GM12872 (cell line): ENCODE measurements around the gene LHX4.

Source experiments
- TF ChIP-seq, protein P1 (sequence below): IDR thresholded peaks from 3 replicates; pipeline ENCODE4 v1.5.1; 2011; ENCODE audit warnings: low read depth, mild to moderate bottlenecking, low read length, moderate library complexity; ENCODE audit not compliant: insufficient read depth

The LHX4 gene

DNA sequence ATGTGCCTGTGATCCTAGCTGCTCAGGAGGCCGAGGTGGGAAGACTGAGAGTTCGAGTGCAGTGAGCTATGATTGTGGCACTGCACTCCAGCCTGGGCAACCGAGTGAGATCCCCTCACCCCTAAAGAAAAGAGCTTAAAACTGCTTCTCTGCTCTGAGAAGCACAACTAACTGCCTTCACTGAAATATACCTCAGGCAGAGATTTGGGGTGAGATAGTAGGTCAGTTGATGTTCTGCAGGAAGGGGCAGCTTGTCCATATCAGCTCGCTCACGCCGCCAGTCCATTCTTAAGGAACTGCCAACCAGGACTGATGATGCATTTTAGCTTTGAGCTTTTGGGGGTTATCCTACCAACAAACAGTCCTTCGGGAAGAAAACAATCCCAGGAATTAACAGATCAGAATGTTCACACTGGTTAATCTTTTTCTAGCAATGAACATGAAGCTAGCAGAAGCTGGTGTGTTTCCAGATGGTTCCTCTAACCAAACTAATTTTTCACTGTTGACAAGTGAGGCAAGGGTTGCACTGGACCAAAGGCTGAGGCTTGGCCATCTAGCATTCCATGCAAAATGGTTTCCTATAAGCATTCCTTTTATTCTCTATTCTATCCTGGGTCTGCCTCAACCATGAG, 31.6 kb downstream of the LHX4 start:
- TF ChIP-seq, protein P1, sequence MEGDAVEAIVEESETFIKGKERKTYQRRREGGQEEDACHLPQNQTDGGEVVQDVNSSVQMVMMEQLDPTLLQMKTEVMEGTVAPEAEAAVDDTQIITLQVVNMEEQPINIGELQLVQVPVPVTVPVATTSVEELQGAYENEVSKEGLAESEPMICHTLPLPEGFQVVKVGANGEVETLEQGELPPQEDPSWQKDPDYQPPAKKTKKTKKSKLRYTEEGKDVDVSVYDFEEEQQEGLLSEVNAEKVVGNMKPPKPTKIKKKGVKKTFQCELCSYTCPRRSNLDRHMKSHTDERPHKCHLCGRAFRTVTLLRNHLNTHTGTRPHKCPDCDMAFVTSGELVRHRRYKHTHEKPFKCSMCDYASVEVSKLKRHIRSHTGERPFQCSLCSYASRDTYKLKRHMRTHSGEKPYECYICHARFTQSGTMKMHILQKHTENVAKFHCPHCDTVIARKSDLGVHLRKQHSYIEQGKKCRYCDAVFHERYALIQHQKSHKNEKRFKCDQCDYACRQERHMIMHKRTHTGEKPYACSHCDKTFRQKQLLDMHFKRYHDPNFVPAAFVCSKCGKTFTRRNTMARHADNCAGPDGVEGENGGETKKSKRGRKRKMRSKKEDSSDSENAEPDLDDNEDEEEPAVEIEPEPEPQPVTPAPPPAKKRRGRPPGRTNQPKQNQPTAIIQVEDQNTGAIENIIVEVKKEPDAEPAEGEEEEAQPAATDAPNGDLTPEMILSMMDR: no peak

DNA sequence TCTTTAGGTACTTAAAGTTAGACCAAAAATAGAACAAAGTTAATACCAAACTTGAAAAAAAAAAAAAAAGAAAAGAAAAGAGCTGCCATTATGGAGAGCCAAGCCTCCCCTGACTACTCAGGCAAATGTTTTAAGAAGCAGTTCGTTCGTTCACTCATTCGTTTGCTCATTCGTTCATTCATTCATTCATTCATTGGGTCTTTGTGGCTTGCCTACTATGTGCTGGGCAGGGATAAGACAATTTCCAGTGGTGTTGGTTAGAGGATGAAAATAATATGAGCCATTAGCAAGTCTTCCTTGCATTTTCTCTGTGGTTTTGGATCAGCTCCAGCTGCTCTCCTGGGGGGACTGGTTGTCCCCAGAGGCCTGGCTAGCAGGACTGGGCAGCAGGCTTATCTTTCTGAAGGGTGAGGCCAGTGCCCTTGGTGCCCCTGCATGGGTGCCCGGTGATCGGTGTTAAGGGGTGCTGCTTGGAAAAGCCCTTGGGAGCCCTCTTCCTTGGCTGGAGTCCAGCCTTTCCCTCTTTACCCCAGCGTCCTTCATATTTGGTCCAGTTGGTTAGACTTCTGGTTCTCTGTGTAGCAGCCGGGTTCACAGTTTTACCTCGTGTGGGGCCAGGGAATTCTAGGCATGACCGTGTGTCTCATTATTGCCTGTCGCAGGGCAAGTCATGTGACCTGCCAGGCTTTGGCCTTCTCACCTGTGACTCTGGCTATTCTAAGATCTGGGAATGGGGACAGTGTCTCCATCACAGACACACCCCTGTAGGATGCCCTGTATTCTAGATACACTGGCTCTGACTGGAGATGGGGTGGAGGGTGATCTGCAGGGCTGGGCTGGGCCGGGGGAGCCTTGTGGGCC, 32.8 kb downstream of the LHX4 start:
- TF ChIP-seq, protein P1: no peak

DNA sequence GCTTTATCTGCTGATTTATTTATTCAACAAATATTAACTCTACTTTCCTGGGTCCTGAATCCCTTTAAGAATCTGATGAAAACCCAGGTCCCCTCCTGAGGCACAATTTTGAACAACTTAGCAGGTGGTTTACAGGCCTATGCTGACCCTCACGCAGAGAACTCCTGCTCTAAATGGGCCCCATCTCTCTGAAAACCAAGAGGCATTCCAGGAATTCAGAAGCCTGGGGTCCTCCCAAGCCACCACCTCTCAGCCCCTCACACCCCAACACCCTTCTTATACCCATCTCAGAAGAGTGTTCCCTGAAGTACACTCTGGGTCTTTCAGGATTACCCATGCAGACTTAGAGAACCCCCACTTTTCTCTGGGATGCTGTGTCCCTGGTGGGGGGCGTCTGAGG, 34.5 kb downstream of the LHX4 start:
- TF ChIP-seq, protein P1: no peak

DNA sequence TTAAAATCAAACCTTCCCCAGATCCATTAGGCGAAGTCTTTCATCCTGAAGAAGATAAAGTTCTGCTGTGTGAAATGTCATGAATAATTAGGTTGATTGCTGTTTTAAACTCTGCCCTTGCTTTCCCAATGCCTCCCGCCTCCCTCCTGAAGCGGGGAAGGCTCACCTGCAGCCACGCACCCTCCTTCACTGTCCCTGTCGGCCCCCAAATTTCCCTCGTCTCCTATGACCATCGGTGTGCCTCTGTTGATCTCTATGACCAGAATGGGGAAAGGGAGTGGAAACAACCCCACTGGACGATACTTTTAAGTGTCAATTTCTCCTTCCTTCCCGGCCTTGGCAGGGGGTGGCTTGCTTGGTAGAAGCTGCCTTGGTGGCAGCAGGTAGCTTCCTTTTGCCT, 35.1 kb downstream of the LHX4 start:
- TF ChIP-seq, protein P1: no peak

DNA sequence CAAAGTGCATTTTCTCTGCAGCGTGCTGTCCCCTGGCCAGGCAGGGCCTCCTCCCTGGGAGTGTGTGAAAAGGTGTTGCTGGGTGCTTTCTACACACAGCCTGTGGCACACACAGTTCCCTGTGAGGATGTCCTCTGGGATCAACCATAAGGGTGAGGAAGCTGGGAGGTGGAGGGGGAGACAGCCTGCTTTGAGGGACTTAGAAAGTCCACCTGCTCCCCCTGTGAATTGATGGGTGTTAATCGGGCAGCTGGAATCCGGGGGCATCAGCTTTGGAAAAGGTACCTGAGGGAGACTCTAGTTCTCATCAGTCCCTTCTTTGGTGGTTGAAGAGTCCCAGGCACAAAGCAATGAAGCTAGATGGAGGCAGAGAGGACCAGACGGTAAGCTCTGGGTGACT, 35.8 kb downstream of the LHX4 start:
- TF ChIP-seq, protein P1: no peak

DNA sequence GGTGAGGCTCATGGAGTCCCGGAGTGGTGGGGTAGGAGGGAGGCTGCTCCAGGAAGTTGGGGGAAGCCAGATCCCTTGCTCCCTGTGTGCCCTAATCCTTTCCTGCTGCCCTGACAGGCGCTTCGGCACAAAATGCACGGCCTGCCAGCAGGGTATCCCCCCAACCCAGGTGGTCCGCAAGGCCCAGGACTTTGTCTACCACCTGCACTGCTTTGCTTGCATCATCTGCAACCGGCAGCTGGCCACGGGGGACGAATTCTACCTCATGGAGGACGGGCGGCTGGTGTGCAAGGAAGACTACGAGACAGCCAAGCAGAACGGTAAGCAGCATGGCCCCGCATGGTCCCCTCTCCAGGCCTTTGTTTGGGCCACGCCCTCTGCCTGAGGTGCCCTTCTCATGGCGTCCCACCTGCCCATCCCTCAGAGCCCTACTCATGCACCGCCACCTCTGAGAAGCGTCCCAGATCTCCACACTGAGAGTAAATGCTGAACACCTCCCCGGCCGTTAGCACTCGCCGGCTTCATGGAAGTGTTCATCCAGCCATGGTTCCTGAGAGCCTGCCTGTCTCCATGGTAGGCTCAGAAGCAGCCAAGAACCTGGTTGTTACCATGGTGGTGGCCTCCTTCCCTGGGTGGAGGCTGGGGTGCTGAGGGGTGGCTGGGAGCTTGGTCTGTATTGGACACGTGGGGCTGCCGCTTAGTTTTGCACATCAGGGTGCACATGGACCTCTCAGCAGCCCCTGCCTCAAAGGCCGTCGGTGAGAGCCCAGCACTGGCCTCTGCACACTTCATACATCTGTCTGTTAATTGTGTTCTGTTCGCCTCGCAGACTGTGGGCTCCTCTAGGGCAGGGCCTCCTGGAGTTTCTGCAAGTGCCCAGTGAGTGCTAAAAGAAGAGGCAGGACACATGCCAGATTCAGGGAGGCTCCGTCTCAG, 36.5 kb downstream of the LHX4 start:
- TF ChIP-seq, protein P1: no peak

DNA sequence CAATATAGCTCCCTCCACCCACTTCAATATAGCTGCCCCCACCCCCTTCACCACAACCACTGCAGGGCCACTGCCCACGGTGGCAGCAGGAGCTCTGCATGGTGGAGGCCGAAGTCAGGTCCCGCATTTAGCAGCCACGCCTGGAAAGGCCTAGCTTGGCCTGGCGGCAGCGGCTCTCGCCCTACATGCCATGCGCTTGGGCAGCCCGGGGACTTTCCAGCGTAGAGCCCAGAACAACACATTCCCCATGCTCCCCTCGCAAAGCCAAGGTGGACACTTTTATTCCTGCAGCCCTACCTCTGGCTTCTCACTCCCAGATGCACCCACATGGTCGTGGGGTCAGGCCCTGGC, 37.1 kb downstream of the LHX4 start:
- TF ChIP-seq, protein P1: no peak
